Forelimb muscle (tissue), 1 donor: ENCODE measurements around the gene PNMA8B. TPM values are rescaled to one million over a fixed set of nuclear protein-coding genes. Genes with fewer than 3 reads are reported as not detected.

Experiments used
- DNase-seq: peaks from one replicate; pipeline ENCODE4 v3.0.0-alpha.2; 2013; ENCODE audit warnings: low read depth
- polyA plus RNA-seq: library from polyadenylated mRNA; unstranded; fragments of 120-200 nt; gene quantifications from one replicate; pipeline ENCODE4 v1.2.1, GENCODE V29; 2013; ENCODE audit not compliant: insufficient read length

Gene PNMA8B
- polyA plus RNA-seq, 1 donor: 2.5 TPM

DNA sequence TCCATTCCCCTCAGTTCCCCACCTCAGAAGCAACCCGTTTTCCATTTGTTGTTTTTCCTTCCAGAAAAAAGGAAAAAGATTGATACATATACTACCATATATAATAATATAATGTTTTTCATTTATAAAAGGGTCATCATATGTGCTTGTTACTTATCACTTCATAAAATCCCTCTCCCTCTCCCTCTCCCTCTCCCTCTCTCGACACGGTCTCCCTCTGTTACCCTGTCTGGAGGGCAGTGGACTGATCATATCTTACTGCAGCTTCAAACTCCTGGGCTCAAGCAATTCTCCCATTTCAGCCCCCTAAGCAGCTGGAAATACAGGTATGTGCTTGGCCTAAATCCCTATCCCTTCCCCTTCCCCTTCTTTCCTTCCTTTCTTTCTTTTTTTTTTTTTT is 41.4 kb downstream of the PNMA8B start:
- DNase-seq: no peak

DNA sequence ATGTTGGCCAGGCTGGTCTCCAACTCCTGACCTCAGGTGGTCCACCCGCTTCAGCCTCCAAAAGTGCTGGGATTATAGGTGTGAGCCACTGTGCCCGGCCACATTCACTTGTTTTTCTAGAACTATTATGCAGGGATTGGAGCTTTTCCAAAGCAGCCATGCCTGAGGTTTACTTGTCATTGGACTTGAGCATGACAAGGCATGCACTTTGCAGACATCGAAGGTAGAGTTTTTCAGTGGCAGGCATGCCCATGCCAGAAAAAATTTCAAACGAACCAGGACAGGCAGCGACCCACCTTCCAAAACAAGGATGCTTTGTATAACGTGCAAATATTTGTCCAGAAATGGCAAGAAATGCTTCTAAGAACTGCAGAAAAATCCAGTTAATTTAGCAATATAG is 42.0 kb downstream of the PNMA8B start:
- DNase-seq: no peak

DNA sequence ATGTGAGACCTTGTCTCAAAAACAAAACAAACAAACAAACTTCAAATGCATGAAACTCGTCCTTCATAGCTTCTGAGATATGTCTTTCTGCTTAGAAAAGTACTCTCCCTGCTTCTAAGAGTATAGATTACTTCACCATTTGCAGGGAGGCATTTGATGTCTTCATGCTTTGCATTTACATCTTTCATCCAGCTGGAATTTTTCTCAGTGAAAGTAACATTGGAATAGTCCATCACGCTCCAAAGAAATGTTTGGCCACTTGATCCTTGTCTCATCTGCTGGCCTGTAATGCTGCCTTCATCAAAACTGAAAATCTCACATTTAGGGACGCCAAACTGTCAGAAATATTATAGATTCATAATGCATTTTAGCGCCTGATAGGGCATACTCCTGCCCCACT is 43.5 kb downstream of the PNMA8B start:
- no peak for DNase-seq

DNA sequence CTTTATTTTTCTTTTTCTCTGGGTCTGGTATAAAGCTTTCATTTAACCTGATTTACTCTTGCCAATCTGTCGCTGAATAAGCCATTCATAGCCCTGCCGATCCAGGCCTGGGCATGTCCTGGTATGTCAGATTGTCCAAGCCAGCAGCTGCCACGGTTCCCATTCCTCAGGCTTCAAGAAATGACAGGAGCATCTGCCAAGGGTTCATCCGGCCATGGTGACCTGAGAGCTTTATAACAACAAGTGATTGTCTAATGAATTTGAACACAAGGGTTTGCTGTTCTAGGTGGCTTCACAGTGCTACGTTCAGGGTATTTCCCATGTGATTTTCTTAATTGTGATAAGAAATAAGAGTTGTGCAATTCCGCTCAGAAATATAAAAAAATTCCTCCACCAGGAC is 44.3 kb downstream of the PNMA8B start:
- DNase-seq: no peak

DNA sequence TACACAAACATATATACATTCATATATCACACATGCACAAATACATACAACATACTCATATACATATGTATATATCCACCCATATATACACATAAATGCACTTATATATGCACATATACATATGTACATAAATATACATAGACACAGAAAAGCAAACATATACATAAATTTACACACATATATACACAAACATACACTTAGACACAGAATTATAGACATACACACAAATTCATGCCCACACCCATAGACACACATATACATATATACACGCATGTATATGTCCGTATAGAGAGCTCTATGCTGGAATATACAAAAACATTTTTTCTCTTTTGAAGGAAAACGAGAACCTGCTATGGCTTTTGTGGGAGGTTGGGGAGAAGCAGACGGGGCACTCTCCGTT is 44.9 kb downstream of the PNMA8B start:
- no peak for DNase-seq

DNA sequence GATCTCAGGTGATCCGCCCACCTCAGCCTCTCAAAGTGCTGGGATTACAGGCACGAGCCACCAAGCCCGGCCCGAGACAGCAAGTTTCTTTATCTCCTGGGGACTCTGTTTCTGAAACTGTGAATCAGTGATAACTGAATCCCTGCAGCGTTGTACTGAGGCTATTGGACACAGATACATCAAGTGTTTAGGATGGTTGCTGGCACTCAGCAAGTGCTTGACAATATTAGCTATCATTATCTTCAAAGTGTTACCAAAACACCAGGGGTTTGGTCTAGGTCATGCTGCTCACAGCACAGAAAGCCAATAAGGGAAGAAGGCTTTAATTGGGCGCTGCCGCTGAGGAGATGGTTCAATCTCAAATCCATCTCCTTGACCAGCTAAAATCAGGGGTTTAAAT is 46.4 kb downstream of the PNMA8B start:
- DNase-seq: no peak

DNA sequence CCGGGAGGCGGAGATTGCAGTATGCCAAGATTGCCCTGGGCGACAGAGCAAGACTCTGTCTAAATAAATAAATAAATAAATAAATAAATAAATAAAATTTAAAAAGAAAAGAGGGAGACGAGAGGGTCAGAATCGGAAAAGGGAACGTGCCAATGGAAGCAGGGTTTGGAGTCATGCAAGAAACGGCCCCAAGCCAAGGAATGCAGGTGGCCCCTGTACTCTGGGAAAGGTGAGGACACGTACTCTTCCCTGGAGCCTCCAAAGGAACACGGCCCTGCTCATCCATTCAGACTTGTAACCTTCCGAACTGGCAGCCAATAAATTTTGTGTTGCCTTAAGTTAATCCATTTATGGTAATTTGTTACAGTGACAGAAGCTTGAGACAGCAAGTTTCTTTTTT is 47.1 kb downstream of the PNMA8B start:
- DNase-seq: no peak

DNA sequence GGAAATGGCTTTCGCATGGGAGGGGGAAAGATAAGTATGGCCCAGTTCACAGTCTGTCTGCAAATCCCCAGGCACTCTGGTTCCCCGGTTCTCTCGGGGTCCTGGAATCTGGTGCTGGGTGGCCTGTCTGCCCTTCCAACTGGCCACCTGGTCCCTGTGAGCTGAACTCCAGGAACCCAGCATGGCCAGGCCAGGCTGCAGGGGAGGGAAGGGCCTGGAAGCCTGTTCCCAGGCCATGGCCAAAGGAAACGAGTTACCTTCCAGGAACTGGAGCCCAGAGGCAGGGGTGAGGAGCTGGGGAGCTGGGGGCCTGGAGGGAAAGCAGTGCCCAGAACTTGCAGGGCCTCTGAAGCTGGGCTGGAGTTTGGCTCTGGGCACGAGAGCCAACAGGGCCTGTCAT is 47.8 kb downstream of the PNMA8B start:
- no peak for DNase-seq

DNA sequence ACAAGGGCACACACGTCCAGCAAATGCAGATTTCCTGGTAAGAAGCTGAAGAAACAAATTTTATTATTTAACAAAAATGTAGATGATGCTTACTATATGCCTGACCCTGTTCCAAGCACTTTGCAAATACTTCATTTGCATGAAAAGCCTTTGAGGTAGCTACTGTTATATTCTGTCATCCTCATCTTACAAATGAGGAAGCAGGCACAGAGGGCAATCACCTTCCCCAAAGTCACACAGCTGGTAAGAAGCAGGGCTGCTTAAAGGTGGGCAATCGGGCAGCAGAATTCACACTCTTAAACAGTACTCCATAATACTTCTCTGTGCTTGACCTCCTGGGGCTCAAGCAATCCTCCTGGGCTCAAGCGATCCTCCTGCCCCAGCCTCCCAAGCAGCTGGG is 48.7 kb downstream of the PNMA8B start:
- no peak for DNase-seq

DNA sequence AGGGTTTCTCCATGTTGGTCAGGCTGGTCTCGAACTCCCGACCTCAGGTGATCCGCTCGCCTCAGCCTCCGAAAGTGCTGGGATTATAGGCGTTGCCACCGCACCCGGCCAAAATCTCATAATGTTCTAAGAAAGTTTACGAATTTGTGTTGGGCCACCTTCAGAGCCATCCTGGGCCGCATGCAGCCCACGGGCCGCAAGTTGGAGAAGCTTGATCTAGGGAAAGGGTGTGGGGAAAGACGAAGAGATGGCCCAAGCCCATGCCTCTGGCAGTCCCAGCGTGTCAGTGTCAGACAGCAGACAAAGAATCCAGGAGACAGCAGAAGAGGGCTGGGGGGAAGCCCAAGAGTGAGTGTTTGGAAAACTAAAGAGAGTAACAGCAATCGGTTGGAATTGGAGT is 49.6 kb downstream of the PNMA8B start:
- no peak for DNase-seq

DNA sequence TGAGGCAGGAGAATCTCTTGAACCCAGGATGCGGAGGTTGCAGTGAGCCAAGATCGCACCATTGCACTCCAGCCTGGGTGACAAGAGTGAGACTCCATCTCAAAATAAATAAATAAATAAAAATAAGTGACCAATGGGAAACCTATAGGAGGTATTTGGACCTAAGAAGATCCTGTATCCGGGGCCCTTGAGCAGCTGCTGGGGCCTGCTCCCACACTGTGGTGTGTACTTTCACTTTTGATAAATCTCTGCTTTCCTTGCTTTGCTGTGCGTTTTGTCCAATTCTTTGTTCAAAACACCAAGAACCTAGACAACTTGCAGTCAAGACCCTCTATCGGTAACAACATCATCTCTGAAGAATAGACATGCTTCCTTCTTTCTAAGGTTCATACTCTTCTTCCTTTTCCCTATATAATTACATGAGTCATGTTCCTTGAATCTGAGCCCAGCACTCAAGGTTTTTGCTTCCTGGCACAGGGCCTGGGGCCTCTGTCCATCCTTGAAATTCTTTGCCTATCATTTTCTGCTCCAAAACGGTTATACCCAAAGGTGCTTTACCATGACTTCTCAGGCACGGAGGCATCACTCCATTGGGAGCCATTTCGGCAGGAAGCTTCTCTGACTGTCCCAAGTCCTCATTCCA is 52.7 kb downstream of the PNMA8B start:
- DNase-seq: no peak

DNA sequence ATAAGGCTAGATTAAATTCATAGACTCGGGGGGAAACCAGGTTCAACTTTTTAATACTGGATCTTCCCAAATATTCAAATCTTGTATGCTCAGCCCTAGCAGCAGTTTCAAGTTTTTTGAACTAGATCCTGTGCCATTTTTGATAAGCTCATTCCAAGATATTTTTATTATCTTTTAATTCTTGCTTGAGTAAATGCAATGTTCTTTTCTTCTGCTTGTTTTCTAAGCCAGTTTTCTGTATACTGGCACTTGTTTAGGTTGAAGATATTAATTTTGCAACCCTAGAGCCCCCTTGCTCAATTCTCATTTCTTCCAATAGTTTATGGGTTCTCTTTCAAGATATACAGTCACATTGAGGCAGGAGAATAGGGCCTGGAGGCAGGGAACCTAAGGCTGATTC is 53.8 kb downstream of the PNMA8B start:
- no peak for DNase-seq

Other genes starting within 250 kb of the PNMA8B start
- 330 TPM for gene HIF3A, start 198.8 kb downstream of the PNMA8B start, polyA plus RNA-seq
- gene PPP5C, start 148.8 kb downstream of the PNMA8B start, polyA plus RNA-seq: 58.3 TPM
- gene CCDC8, start 82.3 kb downstream of the PNMA8B start, polyA plus RNA-seq: 63.1 TPM
- 0.73 TPM for gene PNMA8C, start 66.9 kb downstream of the PNMA8B start, polyA plus RNA-seq
- 35.9 TPM for gene PNMA8A, start 24.3 kb downstream of the PNMA8B start, polyA plus RNA-seq
- 185 TPM for gene CALM3, start 105.5 kb upstream of the PNMA8B start, polyA plus RNA-seq
- gene PTGIR, start 129.2 kb upstream of the PNMA8B start, polyA plus RNA-seq: 3.5 TPM
- gene GNG8, start 140.3 kb upstream of the PNMA8B start, polyA plus RNA-seq: 0.97 TPM
- 15.2 TPM for gene DACT3, start 165.3 kb upstream of the PNMA8B start, polyA plus RNA-seq
- 20.7 TPM for gene PRKD2, start 221.2 kb upstream of the PNMA8B start, polyA plus RNA-seq